ENCODE results near the gene ZACN.
"Not testable (repeated sequence)": the region's sequence is repeated elsewhere in the genome, so short reads cannot be mapped to it uniquely, and the experiment has no call there.

ZACN gene

DNA sequence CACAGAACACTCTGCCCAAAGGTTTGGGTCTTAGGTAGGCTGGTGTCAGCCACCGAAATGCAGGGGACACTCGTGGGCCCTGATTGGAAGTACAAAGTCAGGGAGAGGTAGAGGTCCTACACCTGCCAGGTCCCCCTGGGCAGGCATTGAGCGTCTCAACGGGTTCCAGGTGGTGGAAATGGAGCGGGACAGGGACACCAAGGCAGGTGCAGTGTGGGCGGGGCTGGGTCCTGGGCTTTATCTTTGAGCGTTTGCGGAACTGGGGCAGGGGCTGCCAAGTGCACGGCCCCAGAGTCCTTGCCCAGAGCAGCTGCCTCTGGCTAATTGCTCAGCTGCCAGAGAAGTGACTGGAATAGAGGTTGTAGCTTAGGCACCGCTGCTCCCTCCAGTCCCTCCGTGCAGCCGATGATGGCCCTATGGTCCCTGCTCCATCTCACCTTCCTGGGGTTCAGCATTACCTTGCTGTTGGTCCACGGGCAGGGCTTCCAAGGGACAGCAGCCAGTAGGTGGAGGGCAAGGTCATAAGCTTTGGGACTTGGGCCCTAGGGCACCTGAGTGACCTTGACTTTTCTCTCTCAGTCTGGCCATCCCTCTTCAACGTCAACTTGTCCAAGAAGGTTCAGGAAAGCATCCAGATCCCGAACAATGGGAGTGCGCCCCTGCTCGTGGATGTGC lies at the start of gene ZACN:
ZACN (plus strand) TSS at position 323 of the 675 bp plus-strand sequence; CDS start at position 406, 83 bp downstream.
- DNase-seq (ENCODE audit: low read depth in 2 of 2), result no peak

DNA sequence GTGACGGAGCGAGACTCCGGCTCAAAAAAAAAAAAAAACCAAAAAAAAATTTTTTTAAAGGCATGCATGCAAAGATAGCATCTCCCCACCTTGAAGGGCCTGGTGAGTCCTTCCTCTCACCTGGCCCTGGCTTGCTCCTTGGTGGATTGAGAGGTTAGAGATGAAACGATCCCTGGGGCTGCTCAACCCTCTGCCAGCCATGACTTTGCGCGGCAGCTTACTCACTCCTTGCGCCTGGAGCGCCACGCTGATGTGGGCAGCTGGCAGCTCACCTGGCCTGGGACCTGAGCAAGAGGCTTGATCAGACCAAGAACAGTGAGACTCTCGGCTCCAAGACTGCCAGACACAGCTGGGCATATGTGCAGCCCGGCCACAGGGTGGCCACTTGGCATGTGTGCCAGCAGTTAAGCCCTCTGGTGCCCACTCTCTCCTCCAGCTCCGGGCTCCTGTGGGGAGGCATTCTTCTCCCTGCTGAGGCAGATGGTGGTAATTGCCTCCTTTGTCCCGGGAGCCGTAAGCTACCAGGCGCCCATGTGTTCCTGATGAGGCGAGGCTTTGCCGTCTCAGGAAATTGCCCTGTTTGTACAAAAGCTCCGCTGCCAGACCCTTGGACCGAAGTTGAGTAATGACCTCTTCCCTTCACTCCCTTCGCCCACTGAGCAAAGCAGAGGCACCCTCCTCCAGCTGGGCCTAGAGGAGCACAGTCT lies 46.8 kb upstream of the ZACN start:
- no peak for DNase-seq (ENCODE audit: low read depth in 2 of 2)

DNA sequence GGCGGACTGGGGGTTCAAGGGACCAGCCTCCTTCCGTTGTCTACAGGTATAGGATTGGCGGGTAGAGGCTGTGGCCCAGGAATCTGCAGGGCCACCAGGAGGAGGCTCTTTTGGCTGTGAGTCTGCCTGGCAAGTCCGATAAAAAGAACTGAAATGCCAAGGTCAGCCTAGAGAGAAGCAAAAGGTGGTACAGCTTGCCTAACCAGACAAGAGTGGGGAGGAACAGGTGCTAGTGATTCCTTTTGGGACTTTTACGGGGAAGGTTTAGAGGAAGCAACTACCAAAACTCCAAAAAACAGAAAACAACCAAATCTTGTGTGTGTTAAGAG lies 46.2 kb upstream of the ZACN start:
- no peak for DNase-seq (ENCODE audit: low read depth in 2 of 2)

DNA sequence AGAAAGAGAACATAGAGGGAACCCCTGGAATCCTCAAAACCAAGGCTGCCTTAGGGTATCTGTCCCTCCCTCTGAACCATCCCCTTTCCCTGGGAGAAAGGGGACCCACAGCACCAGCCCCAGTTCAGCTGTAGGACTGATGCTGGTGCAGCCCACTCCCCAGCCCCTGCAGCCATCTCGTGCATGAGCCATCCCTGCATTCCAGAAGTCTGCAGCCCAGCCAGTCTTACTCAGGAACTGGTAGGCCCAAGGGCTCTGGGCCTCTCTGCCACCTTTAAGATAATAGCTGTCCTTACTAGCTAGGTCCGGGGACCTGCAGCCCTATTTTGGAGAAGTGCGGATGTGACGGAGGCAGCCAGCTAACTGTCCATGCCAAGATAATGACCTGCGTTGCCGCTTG lies 45.8 kb upstream of the ZACN start:
- DNase-seq (ENCODE audit: low read depth in 2 of 2), result no peak

DNA sequence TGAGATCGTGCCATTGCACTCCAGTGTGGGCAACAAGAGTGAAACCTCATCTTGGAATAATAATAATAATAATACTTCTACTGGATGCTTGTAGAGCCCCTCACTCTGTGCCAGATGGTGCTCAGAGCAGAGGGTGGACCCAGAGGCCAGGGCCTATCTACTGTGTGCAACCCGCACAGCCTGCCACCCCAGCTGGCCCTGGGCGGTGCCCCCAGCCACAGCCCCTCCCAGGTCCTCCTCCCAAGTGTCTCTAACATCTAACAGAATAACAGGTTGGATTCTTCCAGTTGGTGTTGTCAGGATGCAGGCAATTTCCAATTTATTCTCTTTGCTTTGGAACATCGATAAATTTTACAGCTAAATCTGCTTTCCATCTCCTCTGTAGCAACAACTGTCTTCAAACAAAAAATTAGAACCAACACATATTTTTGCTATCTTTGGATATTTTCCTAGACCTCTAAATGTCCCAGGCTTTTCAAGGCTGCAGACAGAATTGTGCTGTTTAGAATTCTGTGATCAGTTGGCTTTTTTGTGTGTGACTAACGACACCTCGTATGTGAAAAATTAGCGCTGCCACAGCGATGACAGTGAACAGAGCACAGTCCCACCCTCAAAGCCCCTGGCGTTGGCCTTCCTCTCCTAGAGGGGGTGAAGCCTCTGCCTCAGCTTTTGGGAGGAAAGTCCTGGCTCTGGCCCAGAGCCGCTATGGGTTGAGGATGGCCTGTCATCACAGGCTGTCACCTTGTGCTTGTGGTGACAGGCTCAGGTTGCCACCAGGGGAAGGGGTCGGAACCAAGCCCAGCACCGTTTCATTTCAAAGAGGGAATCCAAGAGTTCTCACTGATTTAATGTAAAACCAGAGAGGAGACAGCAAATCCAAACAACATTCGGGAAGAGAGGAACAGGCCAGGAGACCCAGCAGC lies 44.3 kb upstream of the ZACN start:
- no peak for DNase-seq (ENCODE audit: low read depth in 2 of 2)

DNA sequence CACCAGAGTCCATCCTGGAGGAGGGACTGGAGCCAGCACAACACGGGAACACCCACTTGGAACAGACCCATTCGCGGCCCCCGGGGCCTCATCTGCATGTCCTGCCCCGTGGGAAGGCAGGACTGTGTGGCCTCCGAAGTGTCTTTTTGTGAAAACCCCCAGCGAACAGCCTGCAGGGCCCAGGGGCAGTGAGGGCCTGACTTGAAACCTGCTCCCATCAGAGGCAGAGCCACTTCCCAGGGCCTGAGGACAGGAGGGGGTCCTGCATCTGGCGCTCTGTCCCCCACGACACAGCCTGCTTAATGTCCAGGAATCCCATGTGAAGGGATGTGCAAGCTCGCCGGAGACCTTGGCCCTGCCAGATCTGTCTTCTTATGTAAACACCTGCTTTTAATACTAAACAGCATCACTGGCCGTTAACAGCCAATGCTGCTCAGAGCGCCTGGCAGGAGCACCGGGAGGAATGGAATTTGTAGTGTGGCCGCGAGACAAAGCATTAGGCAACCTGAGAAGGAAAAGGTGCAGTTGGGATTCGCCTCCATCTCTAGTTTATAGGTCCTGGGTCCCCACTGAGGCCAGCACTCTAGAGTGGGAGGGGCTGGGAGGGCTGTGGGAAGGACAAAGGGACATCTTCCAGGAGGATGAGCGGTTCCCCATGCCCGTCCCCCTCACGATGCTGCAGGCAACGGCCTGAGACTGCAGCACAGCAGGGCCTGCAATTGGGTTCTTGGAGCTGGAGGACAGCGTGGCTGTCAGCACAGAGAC lies 42.3 kb upstream of the ZACN start:
- no peak for DNase-seq (ENCODE audit: low read depth in 2 of 2)

DNA sequence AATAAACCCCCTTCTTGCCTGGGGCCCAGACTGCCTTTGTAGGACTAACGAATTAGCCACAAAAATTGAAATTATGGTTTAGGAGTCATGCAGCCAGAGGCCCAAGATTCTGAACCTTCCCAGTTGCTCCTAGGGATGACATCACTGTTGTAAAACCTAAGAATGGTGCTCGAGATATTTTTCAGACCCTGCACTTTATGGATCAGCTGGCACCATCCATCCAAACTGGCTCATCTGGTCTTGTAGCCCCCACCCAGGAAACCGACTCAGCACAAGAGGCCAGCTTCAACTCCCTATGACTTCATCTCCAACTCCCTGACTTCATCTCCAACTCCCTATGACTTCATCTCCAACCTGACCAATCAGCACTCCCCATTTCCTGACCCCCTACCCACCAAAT lies 40.9 kb upstream of the ZACN start:
- DNase-seq (ENCODE audit: low read depth in 2 of 2), result no peak

DNA sequence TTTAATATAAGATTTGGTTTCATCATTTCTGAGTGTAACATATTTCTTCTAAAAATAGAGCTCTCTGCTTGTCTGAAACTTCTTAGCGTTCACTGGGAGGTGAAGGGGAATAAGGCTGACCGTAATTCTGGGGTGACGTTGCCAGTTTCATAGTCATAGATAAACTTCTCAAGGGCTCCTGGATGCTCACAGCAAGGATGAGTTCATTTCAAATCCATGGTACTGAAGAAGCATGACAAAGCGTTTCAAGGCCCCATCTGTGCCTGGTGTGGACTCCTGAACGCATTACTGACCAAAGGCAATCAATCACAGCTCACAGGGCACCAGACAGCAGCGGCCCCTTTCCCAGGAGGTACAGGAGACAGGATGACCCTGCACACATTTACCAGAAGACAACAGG lies 39.9 kb upstream of the ZACN start:
- no peak for DNase-seq (ENCODE audit: low read depth in 2 of 2)

DNA sequence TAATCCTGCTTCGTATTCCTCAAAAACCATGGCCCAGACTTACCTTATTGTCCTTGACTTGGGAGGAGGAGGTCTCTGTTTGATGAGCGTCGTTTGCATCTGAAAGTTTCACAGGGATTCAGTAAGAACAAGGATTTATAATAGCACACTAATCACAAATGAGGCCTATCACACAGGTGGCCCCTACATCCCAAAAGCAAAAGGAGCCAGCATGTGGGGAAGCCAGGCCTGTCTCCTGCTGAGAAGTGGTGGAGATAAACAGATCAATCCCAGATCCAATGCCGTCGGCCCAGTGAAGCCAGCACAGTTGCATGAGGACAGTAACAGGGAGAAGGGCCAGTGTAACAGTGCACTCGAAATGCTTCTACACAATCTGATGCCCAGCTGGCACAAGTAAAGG lies 38.6 kb upstream of the ZACN start:
- DNase-seq (ENCODE audit: low read depth in 2 of 2), result no peak

DNA sequence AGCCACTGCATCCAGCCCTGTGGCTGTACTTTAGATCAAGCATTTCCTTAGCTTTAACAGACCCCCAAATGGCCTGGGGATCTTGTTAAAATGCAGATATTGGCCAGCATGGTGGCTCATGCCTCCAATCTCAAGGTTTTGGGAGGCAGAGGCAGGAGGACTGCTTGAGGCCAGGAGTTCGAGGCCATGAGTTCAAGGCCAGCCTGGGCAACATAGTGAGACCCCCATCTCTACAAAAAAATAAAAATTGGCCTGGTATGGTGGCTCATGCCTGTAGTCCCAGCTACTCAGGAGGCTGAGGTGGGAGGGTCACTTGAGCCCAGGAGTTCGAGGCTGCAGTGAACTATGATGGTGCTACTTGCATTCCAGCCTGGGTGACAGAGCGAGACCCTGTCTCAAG lies 36.1 kb upstream of the ZACN start:
- not testable (repeated sequence) for DNase-seq (ENCODE audit: low read depth in 2 of 2)

DNA sequence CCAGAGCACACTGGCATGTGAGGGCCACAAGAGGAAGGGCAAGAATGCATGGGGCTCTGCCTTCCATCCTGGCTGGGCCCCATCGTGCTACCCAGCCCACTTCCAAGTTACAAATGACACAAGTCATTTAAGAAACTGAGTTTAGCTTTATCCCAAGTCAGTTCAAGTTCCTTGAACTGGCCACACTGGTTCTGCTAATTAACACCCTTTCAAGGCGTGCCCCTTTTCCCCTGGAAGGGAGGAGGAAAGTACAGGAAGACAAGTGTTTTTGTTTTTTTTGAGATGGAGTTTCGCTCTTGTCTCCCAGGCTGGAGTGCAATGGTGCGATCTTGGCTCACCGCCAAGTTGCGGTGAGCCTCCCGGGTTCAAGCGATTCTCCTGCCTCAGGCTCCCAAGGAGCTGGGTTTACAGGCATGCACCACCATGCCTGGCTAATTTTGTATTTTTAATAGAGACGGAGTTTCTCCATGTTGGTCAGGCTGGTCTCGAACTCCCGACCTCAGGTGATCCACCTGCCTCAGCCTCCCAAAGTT lies 34.4 kb upstream of the ZACN start:
- not testable (repeated sequence) for DNase-seq (ENCODE audit: low read depth in 2 of 2)

DNA sequence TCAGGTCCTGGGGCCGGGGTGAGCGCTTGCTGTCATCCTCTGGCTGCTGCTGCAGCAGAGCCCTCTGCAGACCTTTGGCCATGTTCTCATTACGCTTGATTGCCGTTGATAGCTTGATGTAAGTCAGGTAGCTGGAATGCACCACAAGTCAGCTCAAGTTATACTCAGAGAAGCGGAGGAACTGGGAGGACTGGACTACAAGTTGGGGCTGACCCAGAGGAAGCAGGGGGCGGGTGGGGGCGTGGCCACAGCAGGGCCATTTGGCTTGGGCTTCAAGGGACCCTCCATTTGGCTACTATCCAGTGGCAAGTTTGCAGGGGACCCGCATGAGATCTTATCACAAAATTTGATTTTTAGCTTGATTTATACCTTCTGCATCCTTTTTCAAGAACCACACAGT lies 32.9 kb upstream of the ZACN start:
- no peak for DNase-seq (ENCODE audit: low read depth in 2 of 2)

DNA sequence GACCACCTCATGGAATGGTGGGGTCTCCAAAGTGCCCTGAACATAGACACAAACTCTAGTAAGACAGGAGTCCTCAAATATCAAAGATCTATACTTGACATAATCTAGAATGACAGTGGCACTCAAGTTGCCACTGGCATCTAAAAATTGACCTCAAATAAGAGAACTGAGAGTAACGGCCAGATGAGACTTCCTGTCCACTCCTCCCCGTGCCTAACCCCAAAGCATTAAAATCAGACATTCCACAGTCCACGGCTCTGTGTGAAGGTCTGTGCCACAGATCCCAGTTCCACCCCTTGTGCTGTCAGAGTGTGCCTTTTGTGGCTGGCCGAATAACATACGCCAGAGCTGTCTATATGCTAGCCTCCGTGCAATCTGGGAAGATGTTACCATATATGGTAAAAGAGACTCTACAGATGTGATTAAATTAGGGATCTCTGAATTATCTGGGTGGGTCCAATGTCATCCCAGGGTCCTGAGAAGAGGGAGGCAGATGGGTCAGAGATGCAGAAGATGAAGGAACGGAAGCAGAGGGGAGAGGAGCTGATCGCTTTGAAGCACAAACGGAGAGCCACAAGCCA lies 30.9 kb upstream of the ZACN start:
- no peak for DNase-seq (ENCODE audit: low read depth in 2 of 2)

DNA sequence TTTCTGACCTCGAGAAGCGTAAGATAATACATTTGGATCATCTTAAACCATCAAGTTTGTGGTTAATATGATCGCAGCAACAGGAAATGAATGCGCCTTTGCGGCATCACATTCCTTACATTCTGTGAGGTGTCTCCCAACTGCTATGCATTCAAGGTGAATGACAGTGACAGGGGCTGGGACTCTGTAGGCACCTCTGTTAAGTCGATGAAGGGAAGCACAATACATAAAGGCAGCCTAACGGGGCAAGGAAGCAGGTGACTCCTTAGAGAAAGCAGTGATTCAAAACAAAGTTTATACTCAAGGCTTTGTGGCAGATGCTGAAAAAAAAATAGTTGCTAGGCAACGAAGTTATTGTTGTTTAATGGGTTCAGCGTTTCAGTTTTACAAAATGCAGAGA lies 30.3 kb upstream of the ZACN start:
- no peak for DNase-seq (ENCODE audit: low read depth in 2 of 2)

DNA sequence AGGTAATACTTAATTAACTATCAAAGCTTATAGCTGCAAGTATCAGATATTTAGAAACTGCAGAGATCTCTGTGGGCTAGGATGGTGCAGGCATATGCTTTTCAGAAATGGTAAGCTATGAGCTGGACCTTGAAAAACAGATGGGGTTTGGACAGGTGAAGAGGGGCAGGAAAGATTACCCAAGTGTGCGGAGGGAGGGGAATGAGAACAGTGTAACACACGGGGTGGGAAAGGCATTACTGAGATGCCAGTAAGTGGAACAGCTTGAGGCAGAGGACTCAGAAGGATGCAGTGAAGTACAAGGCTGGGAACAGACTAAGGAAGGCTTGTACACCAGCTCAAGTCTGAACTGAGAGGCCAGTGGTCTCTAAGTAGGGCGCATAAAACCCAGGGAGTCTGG lies 29.7 kb upstream of the ZACN start:
- DNase-seq (ENCODE audit: low read depth in 2 of 2), result no peak

DNA sequence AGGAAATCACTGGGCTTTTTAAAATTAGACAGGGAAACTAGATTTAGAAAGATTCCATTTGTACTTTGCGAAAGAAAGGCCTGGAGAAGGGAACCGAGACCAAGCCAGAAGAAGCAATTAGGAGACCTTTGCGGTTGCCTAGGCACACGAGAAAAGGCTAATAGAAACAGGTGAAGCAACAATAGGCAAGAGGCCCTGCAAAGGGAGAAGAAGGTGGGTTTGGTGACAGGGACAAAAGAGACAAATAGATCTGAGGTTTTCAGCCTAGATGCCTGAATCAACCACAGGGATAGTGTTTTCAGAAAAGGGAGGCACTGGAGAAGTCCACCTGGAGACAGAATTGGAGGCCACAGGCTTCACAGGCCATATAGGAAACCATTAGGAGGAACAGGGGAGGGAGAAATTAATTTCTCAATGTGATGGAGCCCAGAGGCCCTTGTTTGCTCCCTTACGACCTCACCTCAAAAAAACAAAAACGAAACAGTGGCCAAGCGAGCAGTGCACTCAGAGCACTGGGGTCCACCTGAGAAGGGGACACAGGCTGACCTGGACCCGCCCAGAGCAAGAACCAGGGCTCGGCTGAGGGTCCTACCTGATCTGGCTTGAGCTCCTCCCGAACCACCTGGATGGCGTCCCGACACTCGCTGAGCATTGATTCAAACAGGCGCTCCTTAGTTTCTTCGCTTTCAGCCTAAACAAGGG lies 29.0 kb upstream of the ZACN start:
- no peak for DNase-seq (ENCODE audit: low read depth in 2 of 2)

DNA sequence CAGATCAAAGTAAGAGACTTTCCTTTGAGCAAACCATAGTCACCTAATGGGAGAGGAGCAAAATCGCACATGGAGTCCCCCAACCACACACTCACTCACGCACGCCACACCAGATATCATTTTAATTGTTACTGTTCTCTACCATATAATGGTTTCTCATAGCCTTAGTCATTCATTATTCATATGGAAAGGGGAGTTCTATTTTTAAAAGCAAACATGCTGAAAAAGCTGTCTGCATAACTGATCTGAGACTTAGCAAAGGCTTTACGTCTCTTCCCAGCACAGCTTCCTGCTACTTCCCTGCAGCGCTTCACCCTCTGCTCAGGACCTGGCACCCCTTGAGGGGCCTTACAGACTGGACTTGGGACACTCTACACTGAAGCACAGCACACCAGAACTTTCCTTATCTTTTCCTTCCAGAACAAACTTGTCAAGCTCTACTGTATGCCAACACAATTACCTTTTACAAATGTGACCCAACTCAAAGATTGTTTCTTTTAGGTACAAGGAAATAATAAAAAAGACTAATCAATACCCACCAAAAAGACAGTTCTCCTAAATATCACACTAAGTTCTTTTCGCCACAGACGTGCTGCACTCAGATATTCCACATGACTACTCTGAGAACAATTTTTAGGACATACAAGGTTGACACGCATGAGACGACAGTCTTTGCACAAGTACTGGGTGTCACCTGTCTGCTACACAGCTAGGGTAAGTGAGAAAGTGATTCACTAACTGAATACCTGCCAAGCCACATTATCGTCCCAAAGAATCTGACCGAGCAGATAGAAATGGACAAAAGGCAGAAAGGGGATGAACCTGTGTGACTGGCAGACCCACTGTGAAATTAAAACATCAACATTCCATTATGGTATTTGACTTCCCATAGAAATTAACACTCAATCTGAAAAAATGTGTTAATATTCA lies 28.2 kb upstream of the ZACN start:
- no peak for DNase-seq (ENCODE audit: low read depth in 2 of 2)

DNA sequence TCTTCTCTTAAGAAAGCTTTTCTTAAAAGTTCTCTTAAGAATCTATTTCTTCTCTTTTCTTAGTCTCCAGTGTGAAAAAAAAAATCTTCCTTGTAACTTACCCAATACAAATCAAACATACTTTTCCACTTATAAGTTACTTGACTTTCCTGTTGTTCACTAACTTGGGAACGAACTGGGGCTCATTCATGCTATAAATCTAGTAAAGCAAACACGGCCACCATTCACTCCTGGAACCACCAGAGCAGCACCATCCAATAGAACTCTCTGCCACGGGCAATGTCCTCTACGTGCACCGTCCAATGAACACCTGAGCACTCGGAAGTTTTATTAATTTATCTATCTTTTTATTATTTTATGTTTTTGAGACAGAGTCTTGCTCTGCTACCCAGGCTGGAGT lies 27.4 kb upstream of the ZACN start:
- no peak for DNase-seq (ENCODE audit: low read depth in 2 of 2)

DNA sequence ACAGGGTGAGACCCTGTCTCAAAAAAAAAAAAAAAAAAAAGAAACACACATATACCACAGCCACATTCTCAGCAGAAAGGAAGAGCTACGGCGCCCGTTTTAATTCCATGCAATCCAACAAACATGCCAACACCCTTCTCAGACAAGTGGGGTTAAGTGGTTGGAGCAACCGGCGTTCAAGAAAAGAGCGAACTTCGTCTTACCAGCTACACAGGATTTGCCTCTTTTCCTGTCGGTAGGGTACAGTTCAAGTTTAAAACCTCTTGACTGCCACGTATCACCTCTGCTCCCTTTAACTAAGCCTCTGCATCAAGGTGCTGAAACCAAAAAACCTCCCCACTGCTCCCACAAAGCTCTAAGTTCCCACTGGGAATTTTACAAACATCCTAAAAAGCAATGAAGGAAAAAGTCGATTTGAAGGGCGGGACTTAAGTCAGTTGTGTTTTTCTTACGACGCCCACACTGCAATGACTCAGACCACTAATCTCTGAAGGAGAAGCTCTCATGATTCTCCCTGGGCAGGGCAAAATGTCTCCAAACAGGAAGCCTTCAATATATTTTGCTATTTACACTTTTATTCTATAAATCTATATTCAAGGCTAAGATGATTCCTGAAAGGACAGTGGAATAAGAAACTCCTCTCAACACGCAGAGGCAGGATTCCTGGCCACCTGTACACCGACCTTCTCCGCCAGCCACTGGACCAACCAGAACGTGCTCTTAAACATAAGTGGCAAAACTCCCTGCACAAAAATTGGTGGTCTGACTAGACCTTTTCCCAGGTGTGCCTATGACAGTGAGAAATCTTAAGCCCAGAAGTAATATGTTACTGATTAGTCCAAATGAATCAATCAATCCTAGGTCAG lies 25.5 kb upstream of the ZACN start:
- no peak for DNase-seq (ENCODE audit: low read depth in 2 of 2)

All from stimulated activated CD8-positive, alpha-beta memory T cell treated with anti-CD3 and anti-CD28 coated beads, Interleukin-2, amount 100 ng/mL, for 1 hour (primary cell).